ENCODE measurements around the gene LRRC32.
"Not testable (repeated sequence)": the region's sequence is repeated elsewhere in the genome, so short reads cannot be mapped to it uniquely, and the experiment has no call there.

The LRRC32 gene

DNA sequence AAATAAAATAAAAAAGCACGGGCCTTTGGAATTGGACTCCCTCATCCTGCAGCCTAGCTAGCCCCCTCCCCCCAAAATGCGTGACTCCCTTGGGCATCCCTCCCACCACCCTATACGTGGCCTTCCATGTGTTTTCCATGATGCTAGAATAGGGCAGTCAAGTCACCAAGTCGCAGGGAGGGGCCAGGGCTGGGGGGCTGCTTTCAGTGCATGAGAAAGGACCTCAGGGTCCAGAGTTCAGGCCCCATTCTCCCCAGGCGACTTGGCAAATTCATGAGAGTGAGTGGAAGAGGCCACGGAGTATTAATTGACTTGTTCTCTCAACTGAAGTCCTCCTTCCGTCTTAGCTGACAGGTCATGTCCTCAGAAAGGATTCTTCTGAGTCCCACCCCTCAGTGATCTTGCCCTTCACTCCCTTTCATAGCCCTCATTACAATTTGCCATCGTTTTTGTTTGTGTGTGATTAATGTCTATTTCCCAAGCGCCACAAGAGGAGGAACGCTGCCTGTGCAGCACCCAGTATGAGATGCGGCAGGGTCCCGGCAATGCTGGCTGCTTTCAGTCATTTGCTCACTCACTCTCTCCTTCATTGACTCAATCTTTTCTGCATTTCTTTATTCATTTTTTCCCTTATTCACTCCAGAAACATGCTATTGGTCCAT lies 17.4 kb downstream of the LRRC32 start:
- TF ChIP-seq GATA1 (IDR thresholded peaks at IDR 0.05; ENCODE audit: low read depth, low read length) (no peak), POLR2A (IDR thresholded peaks at IDR 0.05; ENCODE audit: low read length) (no peak)
- no peak for DNase-seq

DNA sequence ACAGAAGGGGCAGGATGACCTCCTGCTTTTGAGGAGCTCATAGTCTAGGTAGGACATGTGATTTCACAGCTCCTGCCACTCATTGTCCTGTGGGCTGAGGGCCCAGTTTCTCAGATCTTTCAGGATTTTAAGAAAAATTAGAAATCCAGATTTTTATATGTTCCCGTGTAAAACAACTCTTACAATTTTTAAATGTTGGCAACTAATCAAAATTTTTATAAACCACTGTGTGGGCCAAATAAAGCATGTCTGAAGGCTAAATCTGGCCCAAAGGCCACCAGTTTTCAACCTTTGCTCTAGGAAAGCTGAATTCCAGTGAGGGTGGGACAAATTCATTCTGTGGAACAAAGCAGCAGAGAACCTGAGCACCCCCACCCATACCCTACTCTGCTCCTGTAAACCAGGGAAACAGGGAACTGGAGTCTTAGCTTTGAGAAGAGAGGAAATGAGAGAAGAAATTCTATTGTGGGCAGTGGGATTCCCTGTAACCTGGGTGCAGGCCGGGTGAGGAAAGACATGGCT lies 20.6 kb downstream of the LRRC32 start:
- no peak for TF ChIP-seq POLR2A (IDR thresholded peaks at IDR 0.05; ENCODE audit: low read length)

DNA sequence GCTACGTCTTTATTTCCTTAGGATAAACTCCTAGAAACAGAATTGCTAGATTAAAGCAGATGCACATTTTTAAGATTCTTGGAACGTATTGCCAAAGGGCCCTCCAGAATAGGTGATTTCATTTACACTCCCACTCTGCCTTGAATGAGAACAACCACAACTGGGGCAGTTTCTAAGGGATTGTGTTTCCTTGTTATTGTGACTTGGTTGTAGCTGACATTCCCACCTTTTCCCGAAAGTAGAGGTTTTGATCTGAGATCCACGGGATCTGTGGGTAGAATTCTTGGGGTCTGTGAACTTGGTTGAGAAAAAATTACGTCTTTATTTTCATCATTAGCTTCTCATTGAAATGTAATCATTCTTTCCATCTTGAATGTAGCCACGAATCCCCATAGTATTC lies 21.5 kb downstream of the LRRC32 start:
- TF ChIP-seq GATA1 (IDR thresholded peaks at IDR 0.05; ENCODE audit: low read depth, low read length) (no peak), POLR2A (IDR thresholded peaks at IDR 0.05; ENCODE audit: low read length) (no peak)

More for the DNA sequence above, 20.6 kb downstream of the LRRC32 start:
- DNase-seq: no peak

DNA sequence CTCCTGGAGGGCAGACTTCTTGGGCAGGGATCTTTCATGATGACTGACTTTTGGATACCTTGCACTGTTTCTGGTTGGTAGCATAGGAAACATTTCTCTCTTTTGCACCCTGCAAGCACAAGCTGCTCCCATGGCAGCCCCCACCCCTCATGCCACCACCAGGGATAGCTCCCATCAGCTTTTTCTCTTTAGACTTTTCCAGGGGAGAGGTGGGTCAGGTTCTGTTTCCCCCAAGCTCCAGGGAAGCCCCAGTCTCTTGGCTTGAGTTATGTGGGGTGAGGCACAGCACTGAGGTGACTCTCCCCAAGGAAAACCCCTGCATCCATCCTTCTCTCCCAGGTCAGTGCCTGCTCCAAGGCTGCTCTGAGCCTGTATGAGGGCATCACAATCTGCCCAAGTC lies 22.5 kb downstream of the LRRC32 start:
- TF ChIP-seq POLR2A (IDR thresholded peaks at IDR 0.05; ENCODE audit: low read length): no peak
- TF ChIP-seq GATA1 (IDR thresholded peaks at IDR 0.05; ENCODE audit: low read depth, low read length): no peak
- DNase-seq: no peak

More for the DNA sequence above, 21.5 kb downstream of the LRRC32 start:
- DNase-seq: no peak

DNA sequence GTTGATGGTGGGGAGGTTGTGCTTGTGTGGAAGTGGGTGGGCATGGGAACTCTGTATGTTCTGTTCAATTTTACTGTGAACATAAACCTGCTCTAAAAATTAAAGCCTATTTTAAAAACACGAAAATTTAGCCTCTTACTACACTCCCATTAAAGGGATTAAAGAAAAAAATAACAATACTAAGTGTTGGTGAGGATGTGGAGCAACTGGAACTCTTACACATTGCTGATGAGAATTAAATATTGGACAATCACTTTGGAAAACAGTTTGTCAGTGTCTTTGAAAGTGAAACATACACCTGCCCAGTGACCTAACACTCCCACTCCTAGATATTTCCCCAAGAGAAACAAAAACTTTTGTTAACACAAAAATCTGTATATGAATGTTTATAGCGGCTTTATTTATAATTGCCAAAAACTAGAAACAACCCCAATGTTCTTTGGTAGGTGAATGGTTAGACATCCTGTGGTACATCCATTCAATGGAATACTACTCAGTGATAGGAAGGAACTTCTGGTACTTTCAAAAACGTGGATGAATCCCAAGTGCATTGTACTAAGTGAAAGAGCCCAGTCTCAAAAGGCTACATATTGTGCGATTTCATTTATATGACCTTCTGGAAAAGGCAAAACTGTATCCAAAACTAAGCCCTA lies 23.5 kb downstream of the LRRC32 start:
- no peak for DNase-seq
- TF ChIP-seq GATA1 (IDR thresholded peaks at IDR 0.05; ENCODE audit: low read depth, low read length) (no peak), POLR2A (IDR thresholded peaks at IDR 0.05; ENCODE audit: low read length) (no peak)

DNA sequence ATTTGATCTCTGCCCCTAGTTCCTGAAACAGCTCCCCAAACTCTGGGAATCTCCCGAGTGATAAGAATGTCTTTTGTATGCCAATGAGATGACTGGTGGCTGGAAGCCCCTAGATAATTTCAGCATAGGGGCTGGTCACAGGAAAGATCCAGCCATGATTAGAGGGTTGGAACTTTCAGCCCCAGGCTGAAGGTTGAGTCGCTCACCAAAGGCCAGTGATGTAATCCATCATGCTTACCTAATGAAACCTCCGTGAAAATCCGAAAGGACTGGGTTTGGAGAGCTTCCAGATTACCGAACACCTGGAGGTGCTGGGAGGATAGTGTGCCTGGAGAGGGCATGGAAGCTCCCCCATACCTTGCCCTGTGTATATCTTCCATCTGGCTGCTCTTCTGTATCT lies 26.0 kb downstream of the LRRC32 start:
- TF ChIP-seq GATA1 (IDR thresholded peaks at IDR 0.05; ENCODE audit: low read depth, low read length) (no peak), POLR2A (IDR thresholded peaks at IDR 0.05; ENCODE audit: low read length) (no peak)
- DNase-seq: no peak

DNA sequence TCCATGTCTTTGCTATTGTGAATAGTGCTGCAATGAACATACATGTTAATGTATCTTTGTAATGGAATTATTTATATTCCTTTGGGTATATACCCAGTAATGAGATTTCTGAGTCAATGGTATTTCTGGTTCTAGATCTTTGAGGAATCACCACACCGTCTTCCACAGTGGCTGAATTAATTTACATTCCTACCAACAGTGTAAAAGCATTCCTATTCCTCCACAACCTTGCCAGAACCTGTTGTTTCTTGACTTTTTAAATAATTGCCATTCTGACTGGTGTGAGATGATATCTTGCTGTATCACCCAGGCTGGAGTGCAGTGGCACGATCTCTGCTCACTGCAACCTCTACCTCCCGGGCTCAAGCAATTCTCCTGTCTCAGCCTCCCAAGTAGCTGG lies 26.8 kb downstream of the LRRC32 start:
- DNase-seq: not testable (repeated sequence)

DNA sequence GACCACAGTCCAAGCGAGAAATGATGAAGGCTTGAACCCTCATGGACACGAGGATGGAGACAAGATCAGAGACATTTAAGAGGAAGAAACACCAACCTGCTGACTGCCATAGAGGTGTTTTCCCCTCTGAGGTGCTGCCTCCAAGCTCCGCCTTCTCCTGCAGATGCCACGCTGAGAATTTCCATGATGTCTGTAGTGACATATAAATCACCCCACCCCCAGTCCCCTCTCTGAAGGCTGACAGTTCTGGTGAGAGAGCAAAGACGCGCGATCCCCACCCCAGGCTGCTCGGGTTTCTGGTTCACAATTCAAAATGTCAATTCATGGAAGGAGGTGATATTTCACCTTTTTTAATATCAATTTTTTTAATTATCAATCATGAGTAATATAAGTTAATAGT lies 28.2 kb downstream of the LRRC32 start:
- TF ChIP-seq POLR2A (IDR thresholded peaks at IDR 0.05; ENCODE audit: low read length) (no peak), GATA1 (IDR thresholded peaks at IDR 0.05; ENCODE audit: low read depth, low read length) (no peak)
- no peak for DNase-seq

DNA sequence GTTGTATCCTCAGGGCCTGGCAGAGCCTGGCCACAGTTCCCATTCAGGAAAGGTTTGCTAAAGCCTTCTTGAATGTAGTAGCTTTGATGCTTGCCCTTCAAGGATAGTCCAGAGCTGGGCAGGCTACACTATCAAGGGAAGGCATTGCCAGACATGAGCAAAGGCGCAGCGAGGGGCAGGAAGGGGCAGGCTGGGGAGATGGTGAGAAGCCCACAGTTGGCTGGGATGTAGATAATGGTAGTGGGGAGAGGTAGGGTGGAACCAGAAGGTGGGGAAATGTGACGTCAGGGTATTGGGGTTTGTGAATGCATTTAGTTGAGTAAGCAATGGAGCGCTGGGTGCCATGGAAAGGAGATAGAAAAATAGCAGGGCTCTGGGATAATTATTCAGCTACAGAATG lies 28.6 kb downstream of the LRRC32 start:
- TF ChIP-seq POLR2A (IDR thresholded peaks at IDR 0.05; ENCODE audit: low read length) (no peak), GATA1 (IDR thresholded peaks at IDR 0.05; ENCODE audit: low read depth, low read length) (no peak)
- no peak for DNase-seq

DNA sequence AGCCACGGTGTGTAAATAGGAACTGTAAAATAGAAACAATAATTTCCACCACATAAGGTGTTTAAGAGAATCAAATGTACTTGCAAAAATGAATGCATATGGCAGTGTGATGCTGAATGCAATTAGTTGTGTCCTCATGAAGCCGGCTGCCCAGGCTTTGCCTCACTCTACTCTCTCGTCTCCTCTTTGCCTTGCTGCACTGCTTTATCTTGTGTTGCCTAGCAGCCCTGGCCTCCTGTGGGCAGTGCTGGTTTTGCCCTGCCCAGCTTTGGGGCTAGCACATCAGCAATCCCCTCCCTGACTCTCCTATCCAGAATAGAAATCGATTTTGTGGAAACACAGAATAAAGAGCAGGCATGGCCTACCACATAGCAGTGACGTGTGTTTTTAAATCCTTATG lies 30.0 kb downstream of the LRRC32 start:
- TF ChIP-seq POLR2A (IDR thresholded peaks at IDR 0.05; ENCODE audit: low read length): no peak
- no peak for DNase-seq

DNA sequence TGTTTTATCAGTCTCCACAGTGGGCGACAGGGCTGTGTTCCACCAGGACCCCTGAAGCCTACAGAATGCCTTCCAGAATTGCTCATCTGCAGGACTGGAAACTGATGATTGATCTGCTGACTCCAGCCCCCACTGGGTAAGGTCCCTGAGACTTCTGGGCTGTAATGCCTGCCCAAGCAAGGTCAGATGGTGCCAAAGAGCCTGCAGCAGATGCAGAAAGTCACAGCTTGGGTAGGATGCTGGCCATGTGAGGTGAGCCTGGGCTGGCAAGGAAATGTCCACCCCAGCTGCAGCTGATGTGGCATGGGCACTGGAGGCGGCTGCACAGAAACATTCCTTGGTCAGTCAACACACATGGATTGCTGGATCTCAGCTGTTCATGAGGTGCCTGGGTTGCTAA lies 30.9 kb downstream of the LRRC32 start:
- no peak for TF ChIP-seq POLR2A (IDR thresholded peaks at IDR 0.05; ENCODE audit: low read length)
- TF ChIP-seq GATA1 (IDR thresholded peaks at IDR 0.05; ENCODE audit: low read depth, low read length): no peak
- no peak for DNase-seq

DNA sequence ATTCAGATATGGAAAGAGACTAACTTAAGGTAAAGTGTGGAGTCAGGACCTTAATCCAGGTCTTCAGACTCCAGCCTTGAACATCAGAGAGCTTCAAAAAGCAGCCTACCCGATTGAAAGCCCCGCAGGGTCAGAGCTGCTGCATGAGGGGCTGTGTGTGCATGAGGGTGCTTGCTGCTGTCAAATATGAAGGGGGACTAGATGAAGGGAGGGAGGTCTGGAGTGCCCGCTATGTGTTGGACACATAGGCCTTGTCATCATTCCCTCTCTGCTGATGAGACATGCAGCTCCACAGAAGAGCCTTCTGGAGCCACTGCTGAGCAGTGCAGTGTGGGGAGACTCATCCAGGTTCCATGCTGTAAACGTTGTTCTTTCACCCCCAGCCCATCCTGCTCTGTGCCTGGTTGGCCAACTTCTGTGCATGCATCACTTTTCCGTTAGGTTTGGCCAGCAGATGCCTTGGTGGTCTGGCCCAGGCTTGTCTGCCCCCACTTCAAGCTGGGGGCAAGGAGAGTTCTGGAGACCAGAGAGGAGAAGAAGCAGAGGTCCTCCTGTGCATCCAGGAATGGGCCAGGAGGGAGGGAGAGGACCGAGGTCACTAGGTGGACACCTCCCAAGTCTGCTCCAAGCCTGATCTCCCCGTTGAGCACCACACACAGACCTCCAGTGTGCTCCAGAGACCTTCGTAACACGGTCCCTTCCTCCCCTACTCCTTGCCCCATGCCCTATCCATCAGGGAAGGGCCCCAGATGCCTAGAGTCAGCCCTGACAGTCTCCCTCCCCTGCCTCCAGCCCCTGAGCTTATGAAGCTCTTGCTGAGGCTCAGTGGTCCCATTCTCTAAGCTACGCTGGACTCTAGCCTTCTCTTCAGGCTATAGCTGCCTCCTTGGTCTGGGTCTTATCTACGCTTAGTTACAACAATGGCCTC lies 32.0 kb downstream of the LRRC32 start:
- TF ChIP-seq POLR2A (IDR thresholded peaks at IDR 0.05; ENCODE audit: low read length) (no peak), GATA1 (IDR thresholded peaks at IDR 0.05; ENCODE audit: low read depth, low read length) (no peak)

DNA sequence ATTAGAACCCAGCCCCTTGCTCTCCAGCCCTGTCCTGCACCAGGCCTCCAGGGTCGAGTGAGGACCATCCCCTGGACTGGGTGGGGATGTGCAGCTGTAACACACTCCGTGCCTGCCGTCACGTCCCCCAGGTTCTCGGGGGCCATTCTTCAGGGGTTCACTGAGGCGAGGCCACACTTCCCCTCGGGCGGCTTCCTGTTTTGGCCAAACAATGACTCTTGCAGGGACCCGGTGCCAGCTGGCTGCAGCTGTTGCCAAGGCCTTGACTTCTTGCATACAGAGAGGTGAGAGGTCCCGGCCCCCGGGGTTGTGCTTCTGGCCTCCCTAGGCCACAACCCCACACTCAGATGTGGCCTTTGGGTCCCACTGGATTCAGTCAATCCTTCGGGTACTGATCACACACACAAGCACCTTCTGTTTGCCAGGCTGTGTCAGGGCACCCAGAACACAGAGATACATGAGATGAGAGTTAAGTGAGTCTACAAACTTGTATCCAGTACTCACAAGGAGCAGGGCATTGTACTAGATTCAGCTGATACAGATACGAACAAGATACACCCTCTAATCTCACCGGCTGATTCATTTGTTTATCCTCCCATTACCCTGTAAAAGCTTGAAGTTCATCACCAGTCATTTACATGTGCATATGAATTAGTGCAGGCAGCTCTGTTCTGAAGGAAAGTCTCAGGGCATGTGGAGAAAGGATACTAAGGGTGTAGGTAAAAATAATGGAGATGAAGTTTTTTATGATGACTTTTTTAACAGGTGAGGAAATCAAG lies 32.9 kb downstream of the LRRC32 start:
- no peak for TF ChIP-seq POLR2A (IDR thresholded peaks at IDR 0.05; ENCODE audit: low read length)
- no peak for TF ChIP-seq GATA1 (IDR thresholded peaks at IDR 0.05; ENCODE audit: low read depth, low read length)
- DNase-seq: no peak

More for the DNA sequence above, 32.0 kb downstream of the LRRC32 start:
- DNase-seq: no peak

Measured in erythroblast (primary cell).